Stomach (tissue), 4 donors: ENCODE results near the gene ZC2HC1C.

ENCODE experiments used
- CTCF ChIP-seq, 7 experiments: fragments of 450-650 bp in 4 of 7; fragments of 200-600 bp in 3 of 7; sonication (generic) in 3 of 7; IDR thresholded peaks; one replicate each; pipeline ENCODE4 v1.5.1; 2016 to 2019; ENCODE audit warnings: antibody characterized with exemption in 7 of 7, control low read depth in 2 of 7, mild to moderate bottlenecking in 1 of 7
- EP300 ChIP-seq: sonication (generic); formaldehyde crosslinking; IDR thresholded peaks from one replicate; pipeline ENCODE4 v1.6.1; 2017; ENCODE audit warnings: antibody characterized with exemption

GRCh38 chr14:75049731-75050201 is 19.7 kb upstream of the ZC2HC1C start:
- no peak for TF ChIP-seq EP300
- no peak for TF ChIP-seq CTCF (IDR thresholded peaks at IDR 0.05)
